Stomach (tissue), 9 donors: ENCODE results near the gene NKAIN2. TPM values are rescaled to one million over a fixed set of nuclear protein-coding genes. Genes with fewer than 3 reads are reported as not detected.
A peak's percentile ranks its signal among the peaks of the same experiment; 100 is the strongest.

Source experiments
- DNase-seq, 2 donors: peaks; one replicate each; pipeline versions ENCODE4 v3.0.0 to v3.0.0-alpha.2; 2013 to 2019
- H3K27ac ChIP-seq, 5 donors: fragments of 200-600 bp in 4 of 5; sonication (generic) in 4 of 5; one replicate each; pipeline ENCODE4 v1.5.1; 2013 to 2019; ENCODE audit warnings: mild to moderate bottlenecking in 1 of 5, moderate library complexity in 1 of 5
- H3K27me3 ChIP-seq, 3 donors: fragments of 200-600 bp; sonication (generic); one replicate each; pipeline ENCODE4 v1.5.1; 2017 to 2019; ENCODE audit warnings: mixed run types in 1 of 3
- H3K36me3 ChIP-seq, 4 donors: fragments of 200-600 bp; sonication (generic); 1 replicate in 3 of 4; 2 replicates in 1 of 4; pipeline ENCODE4 v1.5.1; 2016 to 2019
- H3K4me1 ChIP-seq, 4 donors: fragments of 200-600 bp; sonication (generic); one replicate each; pipeline ENCODE4 v1.5.1; 2016 to 2019
- H3K4me3 ChIP-seq, 4 donors: fragments of 200-600 bp; sonication (generic) in 3 of 4; one replicate each; pipeline ENCODE4 v1.5.1; 2016 to 2019; ENCODE audit warnings: mild to moderate bottlenecking in 1 of 4
- H3K9me3 ChIP-seq, 4 donors: fragments of 200-600 bp; sonication (generic); one replicate each; pipeline ENCODE4 v1.5.1; 2016 to 2019
- EP300 ChIP-seq: sonication (generic); formaldehyde crosslinking; IDR thresholded peaks from one replicate; pipeline ENCODE4 v1.6.1; 2017; ENCODE audit warnings: antibody characterized with exemption
- POLR2A ChIP-seq, 4 donors: fragments of 450-650 bp; IDR thresholded peaks; one replicate each; pipeline ENCODE4 v1.6.1; 2016; ENCODE audit warnings: antibody characterized with exemption in 4 of 4, control low read depth in 2 of 4, mild to moderate bottlenecking in 1 of 4, moderate library complexity in 1 of 4
- POLR2AphosphoS5 ChIP-seq, 3 donors: sonication (generic); formaldehyde crosslinking; IDR thresholded peaks; one replicate each; pipeline ENCODE4 v1.6.1; 2016; ENCODE audit warnings: antibody characterized with exemption in 3 of 3
- WGBS, 5 donors: extraction: QIAGEN DNeasy Blood & Tissue Kit in 3 of 5; methylation state at CpG; one replicate each; pipeline versions ENCODE4 v1.1.5 to v1.1.7; 2013 to 2018; 5-methylcytosine and 5-hydroxymethylcytosine counted together
- intact Hi-C: fragments of 100-400 bp; cut with DNase I; formaldehyde crosslinking; loops from one replicate; pipeline ENCODE4 v1.15.1; 2023; ENCODE audit warnings: low total_unique reads
- polyA plus RNA-seq, 3 donors: library from polyadenylated mRNA; stranded (reverse); fragments of 200-250 nt; gene quantifications; one replicate each; pipeline ENCODE4 v1.2.3, GENCODE V29; 2013
- total RNA-seq, 5 donors: library from RNA; depleted of rRNA; stranded (reverse); fragments of >200 nt; gene quantifications; one replicate each; pipeline versions ENCODE4 v1.1.0 to v1.2.3, GENCODE V29; 2014 to 2016
- TF ChIP-seq, protein P1 (sequence below), 7 experiments: fragments of 450-650 bp in 4 of 7; fragments of 200-600 bp in 3 of 7; sonication (generic) in 3 of 7; IDR thresholded peaks; one replicate each; pipeline ENCODE4 v1.5.1; 2016 to 2019; ENCODE audit warnings: antibody characterized with exemption in 7 of 7, control low read depth in 2 of 7, mild to moderate bottlenecking in 1 of 7
- donor health status: healthy with polysubstance abuse.
- donor health status: Bipolar disorder and iron deficiency.
- donor health status: healthy.

Gene NKAIN2
- total and polyA plus RNA-seq, 8 donors, result 0.13 to 9.6 (median 1.5) TPM; not detected in 5

DNA sequence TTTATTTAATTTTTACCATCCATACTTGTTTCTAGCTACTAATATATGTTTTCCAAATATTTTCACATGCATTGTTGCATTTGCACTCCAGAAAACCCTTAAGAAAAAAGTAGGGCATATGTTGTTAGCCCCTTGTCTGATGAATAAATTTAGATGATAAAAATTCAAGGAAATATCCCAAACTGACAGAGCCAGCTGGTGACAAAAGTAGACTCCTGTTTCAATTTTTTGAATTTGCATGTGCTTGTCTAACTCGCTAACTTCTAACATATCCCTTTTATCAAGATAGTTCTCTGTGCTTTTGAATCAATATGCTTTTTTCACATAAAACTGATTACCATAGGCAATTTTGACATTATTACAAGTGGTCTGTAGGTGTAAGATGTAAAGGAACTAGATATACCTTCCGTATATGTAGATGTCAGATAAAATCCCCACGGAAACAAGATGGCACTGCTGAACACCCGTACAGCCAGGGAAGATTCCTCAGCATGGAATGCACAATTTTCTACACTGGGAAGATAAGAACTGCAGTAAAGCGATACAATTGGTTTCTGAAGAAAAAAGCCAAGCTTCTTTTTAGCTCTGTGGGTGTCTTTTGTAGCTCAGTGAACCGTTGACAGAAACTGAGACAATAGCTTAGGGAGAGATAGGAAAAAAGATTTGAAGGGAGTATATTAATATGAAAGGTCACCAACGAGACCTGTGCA is 721.0 kb downstream of the NKAIN2 start:
- no peak for TF ChIP-seq POLR2A (IDR thresholded peaks at IDR 0.05)
- TF ChIP-seq EP300, result no peak
- TF ChIP-seq, protein P1, sequence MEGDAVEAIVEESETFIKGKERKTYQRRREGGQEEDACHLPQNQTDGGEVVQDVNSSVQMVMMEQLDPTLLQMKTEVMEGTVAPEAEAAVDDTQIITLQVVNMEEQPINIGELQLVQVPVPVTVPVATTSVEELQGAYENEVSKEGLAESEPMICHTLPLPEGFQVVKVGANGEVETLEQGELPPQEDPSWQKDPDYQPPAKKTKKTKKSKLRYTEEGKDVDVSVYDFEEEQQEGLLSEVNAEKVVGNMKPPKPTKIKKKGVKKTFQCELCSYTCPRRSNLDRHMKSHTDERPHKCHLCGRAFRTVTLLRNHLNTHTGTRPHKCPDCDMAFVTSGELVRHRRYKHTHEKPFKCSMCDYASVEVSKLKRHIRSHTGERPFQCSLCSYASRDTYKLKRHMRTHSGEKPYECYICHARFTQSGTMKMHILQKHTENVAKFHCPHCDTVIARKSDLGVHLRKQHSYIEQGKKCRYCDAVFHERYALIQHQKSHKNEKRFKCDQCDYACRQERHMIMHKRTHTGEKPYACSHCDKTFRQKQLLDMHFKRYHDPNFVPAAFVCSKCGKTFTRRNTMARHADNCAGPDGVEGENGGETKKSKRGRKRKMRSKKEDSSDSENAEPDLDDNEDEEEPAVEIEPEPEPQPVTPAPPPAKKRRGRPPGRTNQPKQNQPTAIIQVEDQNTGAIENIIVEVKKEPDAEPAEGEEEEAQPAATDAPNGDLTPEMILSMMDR (IDR thresholded peaks at IDR 0.05), result no peak
- no peak for TF ChIP-seq POLR2AphosphoS5 (IDR thresholded peaks at IDR 0.05)
- 67 to 73% (median 70%) methylated on average over 7 of the region's 7 CpGs for WGBS, 5 donors

DNA sequence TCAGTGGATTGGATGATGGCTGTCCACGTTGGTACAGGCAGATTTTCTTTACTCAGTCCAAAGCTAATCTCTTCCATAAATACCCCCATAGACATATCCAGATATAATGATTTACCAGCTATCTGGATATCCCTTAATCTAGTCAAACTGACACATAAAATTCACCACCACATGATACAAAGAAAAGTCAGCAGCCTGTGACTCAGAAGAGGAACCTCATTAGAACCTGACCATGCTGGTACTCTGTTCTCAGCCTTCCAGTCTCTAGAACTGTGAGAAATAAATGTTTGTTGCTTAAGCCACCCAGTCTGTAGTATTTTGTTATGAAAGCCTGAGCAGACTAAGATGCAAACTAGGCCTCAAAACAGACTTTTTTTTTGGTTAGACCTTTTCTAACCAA is 727.3 kb downstream of the NKAIN2 start:
- intact Hi-C loops, result no loop called here
- Histone ChIP-seq H3K4me3 (no peak overlapping the region), H3K27me3 (no peaks in the 10 kb centered on the region), H3K27ac (no peak overlapping the region), H3K9me3 (no peaks in the 10 kb centered on the region), H3K36me3 (no peaks in the 10 kb centered on the region), H3K4me1 (no peaks in the 10 kb centered on the region)
- TF ChIP-seq POLR2A (IDR thresholded peaks at IDR 0.05), result no peak
- no peak for TF ChIP-seq POLR2AphosphoS5 (IDR thresholded peaks at IDR 0.05)
- no peak for TF ChIP-seq EP300
- TF ChIP-seq, protein P1 (IDR thresholded peaks at IDR 0.05), result no peak
- 45 to 67% (median 50%) methylated on average over 1 of the region's 1 CpG for WGBS, 5 donors
- no peak for DNase-seq

More for the DNA sequence above, 721.0 kb downstream of the NKAIN2 start:
- DNase-seq, result no peak
- no peaks in the 10 kb centered on the region for H3K27me3 ChIP-seq
- H3K36me3 ChIP-seq, result no peaks in the 10 kb centered on the region
- H3K4me3 ChIP-seq, result no peak overlapping the region
- intact Hi-C loops, result no loop called here
- H3K27ac ChIP-seq, result no peak overlapping the region
- H3K9me3 ChIP-seq, result no peaks in the 10 kb centered on the region
- no peaks in the 10 kb centered on the region for H3K4me1 ChIP-seq

DNA sequence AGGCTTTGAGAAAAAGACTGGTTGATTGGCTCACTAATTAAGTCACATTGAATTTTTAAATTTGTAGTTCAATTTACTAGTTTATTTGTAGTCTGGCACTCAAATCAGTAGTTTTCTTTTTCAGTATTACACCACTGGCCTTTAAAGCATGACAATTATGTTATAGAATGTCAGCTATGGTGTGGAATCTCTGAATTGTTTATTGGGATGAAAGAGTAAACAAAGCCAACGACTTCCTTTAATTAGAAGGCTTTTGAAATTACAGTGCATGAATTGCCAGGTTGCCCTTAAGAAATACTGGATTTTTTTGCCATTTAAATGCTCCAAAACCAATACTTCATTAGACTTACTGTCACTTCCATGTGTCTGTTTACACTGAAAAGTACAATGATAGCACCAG is 731.6 kb downstream of the NKAIN2 start:
- Histone ChIP-seq H3K27me3 (no peaks in the 10 kb centered on the region), H3K9me3 (no peaks in the 10 kb centered on the region), H3K4me1 (no peaks in the 10 kb centered on the region), H3K36me3 (no peaks in the 10 kb centered on the region), H3K4me3 (no peak overlapping the region), H3K27ac (no peak overlapping the region)
- TF ChIP-seq, protein P1 (IDR thresholded peaks at IDR 0.05), result no peak
- TF ChIP-seq EP300 (no peak), POLR2A (IDR thresholded peaks at IDR 0.05) (no peak), POLR2AphosphoS5 (IDR thresholded peaks at IDR 0.05) (no peak)
- intact Hi-C loops, result no loop called here
- DNase-seq, result no peak
- 22 to 38% (median 28%) methylated on average over 1 of the region's 1 CpG for WGBS, 5 donors

DNA sequence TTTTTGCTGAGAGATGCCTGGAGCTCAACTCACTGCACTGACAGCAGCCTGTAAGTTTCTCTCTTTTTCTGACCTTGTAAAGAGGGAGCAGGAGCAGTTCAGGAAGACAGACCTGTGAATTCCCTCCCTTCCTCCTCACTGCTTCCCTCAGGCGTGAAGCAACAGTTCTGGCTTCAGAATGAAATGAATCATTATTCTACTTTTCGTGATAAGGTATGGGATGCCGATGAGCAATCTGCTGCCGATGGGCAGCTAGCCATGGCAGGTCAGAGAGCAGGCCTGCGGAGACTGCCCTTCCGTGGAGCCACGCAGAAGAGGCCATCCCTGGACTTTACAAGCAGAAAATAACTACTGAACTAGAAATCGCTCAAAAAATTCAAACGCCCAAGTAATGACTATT is 732.1 kb downstream of the NKAIN2 start:
- 65 to 75% (median 71%) methylated on average over 9 of the region's 9 CpGs for WGBS, 5 donors
- no peaks in the 10 kb centered on the region for H3K36me3 ChIP-seq
- intact Hi-C loops, result no loop called here
- H3K27me3 ChIP-seq, result no peaks in the 10 kb centered on the region
- no peak overlapping the region for H3K27ac ChIP-seq
- H3K9me3 ChIP-seq, result no peaks in the 10 kb centered on the region
- TF ChIP-seq POLR2A (IDR thresholded peaks at IDR 0.05), result no peak
- no peak for TF ChIP-seq EP300
- TF ChIP-seq, protein P1 (IDR thresholded peaks at IDR 0.05), result no peak
- TF ChIP-seq POLR2AphosphoS5 (IDR thresholded peaks at IDR 0.05), result no peak
- H3K4me1 ChIP-seq, result no peaks in the 10 kb centered on the region
- no peak overlapping the region for H3K4me3 ChIP-seq
- DNase-seq, result peak in 1 of 2 donors; percentile 3
